HG03064 (cell line): ENCODE measurements around the gene CDKAL1.
"Not testable (repeated sequence)": the region's sequence is repeated elsewhere in the genome, so short reads cannot be mapped to it uniquely, and the experiment has no call there.

Source experiments
- ATAC-seq: cut with Tn5 transposase; IDR thresholded peaks from one replicate; pipeline ENCODE4 v1.9.1; 2021; ENCODE audit warnings: low read depth; ENCODE audit not compliant: unreplicated experiment

Gene CDKAL1

GRCh38 chr6:21083708-21084107 is 549.5 kb downstream of the CDKAL1 start:
- no peak for ATAC-seq

- ATAC-seq, result no peak
Observed at GRCh38 chr6:21084656-21085055, 550.4 kb downstream of the CDKAL1 start.

GRCh38 chr6:21085211-21085610 is 551.0 kb downstream of the CDKAL1 start:
- no peak for ATAC-seq

GRCh38 chr6:21085643-21086042 is 551.4 kb downstream of the CDKAL1 start:
- no peak for ATAC-seq

GRCh38 chr6:21087188-21087587 is 552.9 kb downstream of the CDKAL1 start:
- no peak for ATAC-seq

GRCh38 chr6:21091411-21091810 is 557.2 kb downstream of the CDKAL1 start:
- no peak for ATAC-seq

- not testable (repeated sequence) for ATAC-seq
Observed at GRCh38 chr6:21092231-21092772, 558.0 kb downstream of the CDKAL1 start.

GRCh38 chr6:21095462-21095861 is 561.2 kb downstream of the CDKAL1 start:
- no peak for ATAC-seq

- no peak for ATAC-seq
Observed at GRCh38 chr6:21098134-21098533, 563.9 kb downstream of the CDKAL1 start.

- no peak for ATAC-seq
Observed at GRCh38 chr6:21098744-21099143, 564.5 kb downstream of the CDKAL1 start.

GRCh38 chr6:21099338-21100314 is 565.4 kb downstream of the CDKAL1 start:
- ATAC-seq, result no peak

GRCh38 chr6:21100991-21101390 is 566.7 kb downstream of the CDKAL1 start:
- ATAC-seq, result no peak

- no peak for ATAC-seq
Observed at GRCh38 chr6:21101694-21102093, 567.4 kb downstream of the CDKAL1 start.

GRCh38 chr6:21102201-21102600 is 567.9 kb downstream of the CDKAL1 start:
- ATAC-seq, result no peak

- ATAC-seq, result no peak
Observed at GRCh38 chr6:21102624-21103023, 568.4 kb downstream of the CDKAL1 start.

GRCh38 chr6:21103626-21104224 is 569.5 kb downstream of the CDKAL1 start:
- no peak for ATAC-seq

- no peak for ATAC-seq
Observed at GRCh38 chr6:21104288-21104687, 570.0 kb downstream of the CDKAL1 start.

- ATAC-seq, result no peak
Observed at GRCh38 chr6:21107796-21108195, 573.5 kb downstream of the CDKAL1 start.

- ATAC-seq, result no peak
Observed at GRCh38 chr6:21109391-21110178, 575.3 kb downstream of the CDKAL1 start.

- ATAC-seq, result no peak
Observed at GRCh38 chr6:21110684-21111083, 576.4 kb downstream of the CDKAL1 start.
